ENCODE results near the gene RHOH.

DNA sequence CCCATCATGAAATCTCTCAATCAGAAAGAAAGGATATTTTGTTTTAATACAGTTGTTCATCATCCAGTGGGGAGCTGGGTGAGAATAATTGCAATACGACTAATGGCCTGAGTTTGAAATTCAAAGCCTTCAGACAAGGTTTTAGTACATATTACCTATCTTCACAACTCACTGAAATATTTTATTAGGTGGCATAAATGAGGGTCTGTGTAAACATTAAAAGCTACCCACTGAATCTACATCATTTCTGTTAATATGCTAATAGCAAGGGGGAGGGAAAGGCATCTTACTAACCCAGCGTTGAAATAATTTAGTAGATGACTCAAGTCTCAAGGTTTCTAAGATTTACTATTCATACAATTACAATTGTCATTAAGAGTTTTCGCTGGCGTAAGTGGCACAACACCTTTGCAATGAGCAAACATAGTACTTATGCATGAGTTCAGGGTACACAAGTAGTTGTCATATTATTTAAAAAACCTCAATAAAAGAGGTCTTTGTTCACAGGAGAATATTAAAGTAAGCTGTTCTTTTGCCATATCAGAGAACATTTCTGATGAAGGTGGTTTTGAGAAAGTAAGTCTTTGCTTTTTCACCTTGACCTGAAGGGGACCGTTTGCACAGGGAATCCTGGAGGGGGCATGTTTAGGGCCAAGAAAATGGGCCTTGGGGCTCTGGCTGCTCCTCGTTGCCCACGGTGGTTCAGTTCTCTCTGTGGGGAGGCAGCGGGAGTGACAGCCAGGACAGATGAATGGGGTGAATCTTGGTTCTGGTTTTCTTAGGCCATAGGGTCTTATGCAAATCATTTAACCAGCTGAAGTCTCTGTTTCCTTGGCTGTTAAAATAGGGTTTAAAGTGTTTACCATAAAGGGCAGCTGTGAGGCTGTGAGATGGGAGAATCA, 4.5 kb upstream of the RHOH start:
- TF ChIP-seq POLR2A (IDR thresholded peaks at IDR 0.05; ENCODE audit: low read length), result no peak
- no peak for TF ChIP-seq GATA1 (IDR thresholded peaks at IDR 0.05; ENCODE audit: low read depth, low read length)
